PC-9 (cell line): ENCODE results near the gene ECHDC3. TPM values are rescaled to one million over a fixed set of nuclear protein-coding genes. Genes with fewer than 3 reads are reported as not detected.

Source experiments
- BruUV-seq: library from RNA; stranded (reverse); fragments of 400-500 nt; replicated peaks from 2 replicates; lab custom pipeline; 2021; lab: Mats Ljungman, UMichigan
- CTCF ChIA-PET: fragments of 300-600 bp; sonication (Branson Sonifier 250); formaldehyde crosslinking; loops from one replicate; lab custom pipeline; 2022; ENCODE audit warnings: antibody characterized with exemption; lab: Charles Lee
- POLR2A ChIA-PET: fragments of 300-600 bp; sonication (Branson Sonifier 250); formaldehyde crosslinking; loops from one replicate; lab custom pipeline; 2022; ENCODE audit warnings: antibody characterized with exemption; ENCODE audit not compliant: unreplicated experiment; lab: Charles Lee
- DNase-seq, 2 experiments: peaks; one replicate each; pipeline versions ENCODE4 v3.0.0 to v3.0.0-alpha.2; 2015 to 2022; ENCODE audit warnings: mixed read lengths in 1 of 2
- H2AFZ ChIP-seq: fragments of 200-600 bp; sonication (generic); 2 replicates; pipeline ENCODE4 v1.8.1; 2017; ENCODE audit warnings: antibody characterized with exemption
- H3F3A ChIP-seq: fragments of 200-600 bp; sonication (generic); 2 replicates; pipeline ENCODE4 v1.8.1; 2017; ENCODE audit warnings: antibody characterized with exemption, mild to moderate bottlenecking, low read depth; ENCODE audit not compliant: insufficient read depth
- H3K27ac ChIP-seq: fragments of 200-600 bp; sonication (generic); 2 replicates; pipeline ENCODE4 v1.6.1; 2016; ENCODE audit warnings: mixed run types
- H3K27me3 ChIP-seq: fragments of 200-600 bp; sonication (generic); 2 replicates; pipeline ENCODE4 v1.6.1; 2016; ENCODE audit warnings: low read depth, mixed run types; ENCODE audit not compliant: insufficient read depth
- H3K36me3 ChIP-seq: fragments of 200-600 bp; sonication (generic); 2 replicates; pipeline ENCODE4 v1.6.1; 2016; ENCODE audit warnings: low read depth, mixed run types
- H3K4me1 ChIP-seq: fragments of 200-600 bp; sonication (generic); replicated peaks from 2 replicates; pipeline ENCODE4 v1.6.1; 2016; ENCODE audit warnings: mixed run types; ENCODE audit not compliant: insufficient read depth
- H3K4me2 ChIP-seq: fragments of 200-600 bp; sonication (generic); 2 replicates; pipeline ENCODE4 v1.6.1; 2017; ENCODE audit warnings: mixed run types
- H3K4me3 ChIP-seq: fragments of 200-600 bp; sonication (generic); 2 replicates; pipeline ENCODE4 v1.6.1; 2016; ENCODE audit warnings: mixed run types
- H3K79me2 ChIP-seq: fragments of 200-600 bp; sonication (generic); 2 replicates; pipeline ENCODE4 v1.6.1; 2017; ENCODE audit warnings: low read depth, mixed run types
- H3K9me2 ChIP-seq: fragments of 200-600 bp; sonication (generic); 2 replicates; pipeline ENCODE4 v1.8.1; 2017; ENCODE audit warnings: mild to moderate bottlenecking; ENCODE audit not compliant: insufficient read depth
- H3K9me3 ChIP-seq: fragments of 200-600 bp; sonication (generic); 2 replicates; pipeline ENCODE4 v1.8.1; 2016; ENCODE audit warnings: low read depth; ENCODE audit not compliant: insufficient read depth
- H4K20me1 ChIP-seq: fragments of 200-600 bp; sonication (generic); 2 replicates; pipeline ENCODE4 v1.8.1; 2017; ENCODE audit not compliant: insufficient read depth
- EZH2 ChIP-seq: fragments of 200-600 bp; sonication (generic); IDR thresholded peaks from 2 replicates; pipeline ENCODE4 v1.8.0; 2017; ENCODE audit warnings: antibody characterized with exemption, low read depth
- intact Hi-C: fragments of 100-400 bp; cut with micrococcal nuclease; formaldehyde crosslinking; loops from one replicate; pipeline ENCODE4 v1.10.0; 2022; ENCODE audit not compliant: unreplicated experiment
- total RNA-seq: library from RNA; stranded (reverse); gene quantifications from 2 replicates; pipeline ENCODE4 v1.2.3, GENCODE V29; 2021
- TF ChIP-seq, protein P1 (sequence below): fragments of 200-600 bp; sonication (generic); conservative IDR thresholded peaks from 2 replicates; pipeline ENCODE4 v1.6.1; 2017; ENCODE audit warnings: mixed run types, antibody characterized with exemption, mild to moderate bottlenecking, moderate library complexity

Gene ECHDC3
- total RNA-seq, 1 experiment from 2014 or later, result not detected

- Histone ChIP-seq H4K20me1 (no peaks in the 10 kb centered on the region), H2AFZ (no peak overlapping the region), H3K4me2 (no peak overlapping the region), H3F3A (no peaks in the 10 kb centered on the region), H3K27ac (no peak overlapping the region), H3K4me1 (no peaks in the 10 kb centered on the region), H3K4me3 (no peak overlapping the region), H3K9me3 (no peaks in the 10 kb centered on the region), H3K27me3 (no peaks in the 10 kb centered on the region), H3K36me3 (no peaks in the 10 kb centered on the region), H3K79me2 (no peaks in the 10 kb centered on the region), H3K9me2 (no peaks in the 10 kb centered on the region)
- no TSS peak for BruUV-seq
- POLR2A ChIA-PET, result no interaction called here
- intact Hi-C loops, result loop anchor here (1.0 to 10.0 kb wide), 2 partner anchors 203 to 412 kb away; partner anchors contain the start of genes CDC123 and NUDT5
- CTCF ChIA-PET, result interaction anchor here (0.5 to 1.6 kb wide), 7 partner anchors 9 to 207 kb away, joined by 3 to 6 read pairs (median 3); no protein-coding TSS in a partner anchor
- peak; percentile 11 to 59 for DNase-seq
- TF ChIP-seq EZH2, result no peak
- TF ChIP-seq, protein P1, sequence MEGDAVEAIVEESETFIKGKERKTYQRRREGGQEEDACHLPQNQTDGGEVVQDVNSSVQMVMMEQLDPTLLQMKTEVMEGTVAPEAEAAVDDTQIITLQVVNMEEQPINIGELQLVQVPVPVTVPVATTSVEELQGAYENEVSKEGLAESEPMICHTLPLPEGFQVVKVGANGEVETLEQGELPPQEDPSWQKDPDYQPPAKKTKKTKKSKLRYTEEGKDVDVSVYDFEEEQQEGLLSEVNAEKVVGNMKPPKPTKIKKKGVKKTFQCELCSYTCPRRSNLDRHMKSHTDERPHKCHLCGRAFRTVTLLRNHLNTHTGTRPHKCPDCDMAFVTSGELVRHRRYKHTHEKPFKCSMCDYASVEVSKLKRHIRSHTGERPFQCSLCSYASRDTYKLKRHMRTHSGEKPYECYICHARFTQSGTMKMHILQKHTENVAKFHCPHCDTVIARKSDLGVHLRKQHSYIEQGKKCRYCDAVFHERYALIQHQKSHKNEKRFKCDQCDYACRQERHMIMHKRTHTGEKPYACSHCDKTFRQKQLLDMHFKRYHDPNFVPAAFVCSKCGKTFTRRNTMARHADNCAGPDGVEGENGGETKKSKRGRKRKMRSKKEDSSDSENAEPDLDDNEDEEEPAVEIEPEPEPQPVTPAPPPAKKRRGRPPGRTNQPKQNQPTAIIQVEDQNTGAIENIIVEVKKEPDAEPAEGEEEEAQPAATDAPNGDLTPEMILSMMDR, result peak; percentile 84
Observed at GRCh38 chr10:11782793-11783557, 40.8 kb downstream of the ECHDC3 start.

DNA sequence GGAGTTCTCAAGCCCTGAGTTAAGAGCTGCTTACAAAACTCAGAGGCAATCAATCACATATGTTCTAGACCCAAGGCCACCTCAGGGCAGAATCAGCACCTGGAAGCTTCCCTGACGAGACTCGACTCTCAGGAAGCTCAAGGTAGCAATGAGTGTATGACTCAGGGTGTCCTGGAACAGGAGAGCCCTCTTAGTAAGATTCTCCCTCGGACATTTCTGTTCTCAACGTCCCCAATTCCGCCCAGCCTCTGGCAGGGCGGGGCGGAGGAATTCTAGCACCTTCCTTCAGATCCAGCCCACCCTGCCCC is 41.3 kb downstream of the ECHDC3 start:
- Histone ChIP-seq H3K4me1 (no peaks in the 10 kb centered on the region), H3F3A (no peaks in the 10 kb centered on the region), H3K4me2 (no peak overlapping the region), H3K9me3 (no peaks in the 10 kb centered on the region), H3K79me2 (no peaks in the 10 kb centered on the region), H3K27ac (no peak overlapping the region), H3K27me3 (no peaks in the 10 kb centered on the region), H4K20me1 (no peaks in the 10 kb centered on the region), H3K4me3 (no peak overlapping the region), H3K36me3 (no peaks in the 10 kb centered on the region), H3K9me2 (no peaks in the 10 kb centered on the region), H2AFZ (no peak overlapping the region)
- CTCF ChIA-PET, result interaction anchor here (0.6 to 1.6 kb wide), 5 partner anchors 9 to 1282 kb away, joined by 3 to 6 read pairs (median 4); no protein-coding TSS in a partner anchor
- DNase-seq, result no peak
- BruUV-seq, result no TSS peak
- intact Hi-C loops, result loop anchor here (1.0 to 10.0 kb wide), 2 partner anchors 203 to 411 kb away; partner anchors contain the start of genes CDC123 and NUDT5
- POLR2A ChIA-PET, result interaction anchor here (0.7 kb wide), 1 partner anchor 212 kb away, joined by 4 read pairs; no protein-coding TSS in a partner anchor
- TF ChIP-seq EZH2, result no peak
- TF ChIP-seq, protein P1, result no peak

DNA sequence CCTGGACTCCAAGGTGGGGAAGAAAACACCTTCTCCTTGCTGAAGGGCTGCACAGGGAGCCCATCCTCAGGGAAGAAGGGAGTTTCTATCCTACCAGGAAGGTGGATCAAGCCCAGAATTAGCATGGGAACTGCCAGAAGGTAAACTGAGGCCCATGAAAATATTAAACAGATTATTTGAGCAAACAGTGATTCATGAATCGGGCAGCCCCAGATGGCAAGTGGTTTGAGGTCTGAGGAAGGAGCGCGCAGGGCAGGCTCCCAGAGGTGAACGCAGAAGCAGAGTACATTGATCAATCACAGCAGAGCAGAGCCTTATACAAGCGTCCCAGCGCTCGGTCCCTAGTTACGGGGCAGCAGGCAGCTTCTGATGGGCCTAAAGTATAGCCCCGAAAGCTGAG is 45.2 kb downstream of the ECHDC3 start:
- no TSS peak for BruUV-seq
- ChIA-PET CTCF (no interaction called here), POLR2A (no interaction called here)
- H3K36me3 ChIP-seq, result no peaks in the 10 kb centered on the region
- no peaks in the 10 kb centered on the region for H3K4me1 ChIP-seq
- no peaks in the 10 kb centered on the region for H3K27me3 ChIP-seq
- TF ChIP-seq EZH2, result no peak
- TF ChIP-seq, protein P1, result no peak
- H3K9me2 ChIP-seq, result no peaks in the 10 kb centered on the region
- H4K20me1 ChIP-seq, result no peaks in the 10 kb centered on the region
- H3K9me3 ChIP-seq, result no peaks in the 10 kb centered on the region
- H3K4me3 ChIP-seq, result no peak overlapping the region
- intact Hi-C loops, result loop anchor here (10.0 kb wide), 1 partner anchor 407 kb away; the partner anchor contains the start of genes CDC123 and NUDT5
- H3K4me2 ChIP-seq, result no peak overlapping the region
- no peak for DNase-seq
- no peaks in the 10 kb centered on the region for H3K79me2 ChIP-seq
- no peak overlapping the region for H2AFZ ChIP-seq
- H3K27ac ChIP-seq, result no peak overlapping the region
- no peaks in the 10 kb centered on the region for H3F3A ChIP-seq
